Measurements from ENCODE around the gene STK11.

DNA sequence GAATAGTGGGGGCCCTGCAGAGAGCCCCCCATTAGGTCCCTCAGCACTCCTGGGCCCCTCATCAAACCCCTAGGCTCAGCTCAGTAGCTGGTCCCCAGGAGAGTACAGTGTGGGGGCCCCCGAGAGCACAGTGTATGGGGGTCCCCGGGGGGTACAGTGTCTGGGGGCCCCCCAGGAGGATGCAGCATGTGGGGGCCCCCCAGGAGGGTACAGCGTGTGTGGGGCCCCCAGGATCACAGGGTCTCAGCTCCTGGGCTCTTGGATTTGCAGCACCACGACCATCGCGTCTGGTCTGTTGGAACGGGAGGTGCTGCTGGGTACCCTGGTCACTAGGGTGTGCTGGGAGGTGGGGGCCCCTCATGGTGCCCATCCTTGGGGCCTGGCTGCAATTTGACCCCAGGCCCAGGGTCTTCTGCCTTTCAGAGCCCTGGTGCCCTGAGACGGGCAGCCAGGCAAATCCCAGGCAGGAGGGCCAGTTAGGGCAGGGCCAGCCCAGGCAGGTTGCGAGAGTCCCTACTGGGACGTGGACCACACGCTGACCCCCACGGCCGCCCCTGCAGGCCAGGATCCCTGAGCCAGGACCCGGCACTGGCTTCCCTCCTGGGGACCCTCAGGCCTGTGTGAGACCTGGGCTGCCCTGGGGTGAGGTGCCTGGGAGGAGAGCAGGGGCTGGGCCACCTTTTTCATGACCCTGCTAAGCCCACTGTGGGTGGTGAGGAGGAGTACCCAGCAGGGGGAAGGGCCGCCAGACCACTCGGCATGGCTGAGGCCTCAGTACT is 18.7 kb downstream of the STK11 start:
- TF ChIP-seq, protein P1, sequence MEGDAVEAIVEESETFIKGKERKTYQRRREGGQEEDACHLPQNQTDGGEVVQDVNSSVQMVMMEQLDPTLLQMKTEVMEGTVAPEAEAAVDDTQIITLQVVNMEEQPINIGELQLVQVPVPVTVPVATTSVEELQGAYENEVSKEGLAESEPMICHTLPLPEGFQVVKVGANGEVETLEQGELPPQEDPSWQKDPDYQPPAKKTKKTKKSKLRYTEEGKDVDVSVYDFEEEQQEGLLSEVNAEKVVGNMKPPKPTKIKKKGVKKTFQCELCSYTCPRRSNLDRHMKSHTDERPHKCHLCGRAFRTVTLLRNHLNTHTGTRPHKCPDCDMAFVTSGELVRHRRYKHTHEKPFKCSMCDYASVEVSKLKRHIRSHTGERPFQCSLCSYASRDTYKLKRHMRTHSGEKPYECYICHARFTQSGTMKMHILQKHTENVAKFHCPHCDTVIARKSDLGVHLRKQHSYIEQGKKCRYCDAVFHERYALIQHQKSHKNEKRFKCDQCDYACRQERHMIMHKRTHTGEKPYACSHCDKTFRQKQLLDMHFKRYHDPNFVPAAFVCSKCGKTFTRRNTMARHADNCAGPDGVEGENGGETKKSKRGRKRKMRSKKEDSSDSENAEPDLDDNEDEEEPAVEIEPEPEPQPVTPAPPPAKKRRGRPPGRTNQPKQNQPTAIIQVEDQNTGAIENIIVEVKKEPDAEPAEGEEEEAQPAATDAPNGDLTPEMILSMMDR (IDR thresholded peaks at IDR 0.05; ENCODE audit: insufficient read depth, low read length) = no peak
- TF ChIP-seq SPI1 (IDR thresholded peaks at IDR 0.05; ENCODE audit: borderline replicate concordance, low read depth) (no peak), POLR2AphosphoS5 (IDR thresholded peaks at IDR 0.05; ENCODE audit: low read depth) (no peak)

Data from HL-60 (cell line).